ENCODE data around the gene CAMK1G.

GRCh38 chr1:209536843-209537242 lies 46.7 kb upstream of the CAMK1G start:
- no peak for TF ChIP-seq CTCF (IDR thresholded peaks at IDR 0.05)
- TF ChIP-seq POLR2A (IDR thresholded peaks at IDR 0.05) = no peak
- TF ChIP-seq POLR2AphosphoS5 (IDR thresholded peaks at IDR 0.05) = no peak
